Esophagus muscularis mucosa (tissue), 2 donors: ENCODE data around the gene AFF2.

Source experiments
- POLR2A ChIP-seq: fragments of 450-650 bp; IDR thresholded peaks from one replicate; pipeline ENCODE4 v1.6.1; 2017; ENCODE audit warnings: antibody characterized with exemption, moderate library complexity, mild to moderate bottlenecking, low read depth
- POLR2AphosphoS5 ChIP-seq, 2 donors: sonication (generic); formaldehyde crosslinking; IDR thresholded peaks; one replicate each; pipeline ENCODE4 v1.6.1; 2017; ENCODE audit warnings: antibody characterized with exemption in 2 of 2

- no peak for TF ChIP-seq POLR2AphosphoS5 (IDR thresholded peaks at IDR 0.05)
- no peak for TF ChIP-seq POLR2A
These were observed 37.3 kb downstream of the AFF2 start for GRCh38 chrX:148537556-148538182.
